ENCODE measurements around the gene RGS3.

RGS3 gene

GRCh38 chr9:113587471-113588031, 124.0 kb downstream of the RGS3 start:
- DNase-seq (no peak), ATAC-seq (no peak)

GRCh38 chr9:113588242-113588810, 124.8 kb downstream of the RGS3 start:
- DNase-seq, result no peak
- ATAC-seq, result no peak

DNA sequence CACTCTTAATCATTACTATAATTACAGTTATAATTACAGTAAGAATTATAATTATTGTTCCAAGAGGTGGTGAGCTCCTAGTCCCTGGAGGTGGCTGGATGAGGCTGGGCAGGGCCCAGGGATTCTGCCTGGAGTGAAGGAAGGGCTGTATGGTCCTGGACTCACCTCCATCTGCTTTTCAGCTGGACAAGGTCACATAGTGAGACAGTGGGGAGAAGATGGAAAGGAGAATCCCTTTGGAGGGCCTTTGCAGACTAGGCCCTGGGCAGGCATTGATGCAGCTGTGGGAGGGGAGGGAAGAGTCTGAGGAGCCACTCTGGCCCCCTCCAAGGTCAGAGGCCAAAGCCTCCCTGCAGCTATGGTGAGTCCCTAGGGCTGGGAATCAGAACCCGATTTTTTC, 125.4 kb downstream of the RGS3 start:
- ATAC-seq (no peak), DNase-seq (no peak)

DNA sequence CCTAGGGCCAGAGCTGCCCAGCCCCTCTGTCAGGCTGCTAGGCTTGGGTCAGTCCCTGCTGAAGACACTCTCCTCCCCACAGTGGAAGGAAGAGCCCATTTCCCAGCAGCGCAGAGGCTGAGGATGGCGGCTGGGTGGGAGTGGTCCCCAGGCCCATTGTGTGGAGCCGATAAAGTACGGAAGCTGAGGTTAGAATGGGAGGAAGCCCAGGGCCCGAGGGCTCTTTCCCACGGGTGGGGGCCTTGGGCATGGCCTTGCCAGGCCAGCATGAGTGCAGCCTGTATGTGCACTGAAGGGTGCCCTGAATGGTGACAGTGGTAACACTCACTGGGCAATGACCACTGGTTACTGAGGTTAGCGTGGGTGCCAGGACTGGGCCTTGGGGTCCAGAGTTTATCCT, 125.9 kb downstream of the RGS3 start:
- no peak for DNase-seq
- no peak for ATAC-seq

DNA sequence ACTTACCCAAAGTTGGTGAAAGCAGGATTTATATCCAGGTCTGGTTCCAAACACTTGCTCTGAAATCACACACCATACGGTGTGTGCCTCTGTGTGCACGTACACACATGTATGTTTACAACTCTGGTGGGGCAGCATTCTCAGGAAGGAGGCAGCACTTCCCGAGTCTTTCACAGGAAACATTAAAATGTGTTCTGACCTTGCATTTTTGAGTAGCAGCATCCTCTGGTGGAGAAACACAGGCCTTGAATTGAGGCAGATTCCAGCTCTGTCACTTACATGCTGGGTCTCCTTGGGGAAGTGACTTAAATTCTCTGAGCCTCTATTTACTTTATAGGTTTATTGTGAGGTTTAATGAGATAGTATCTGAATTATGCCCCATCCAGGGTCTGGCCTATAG, 126.4 kb downstream of the RGS3 start:
- ATAC-seq, result no peak
- no peak for DNase-seq

GRCh38 chr9:113590389-113590788, 126.9 kb downstream of the RGS3 start:
- no peak for DNase-seq
- no peak for ATAC-seq

DNA sequence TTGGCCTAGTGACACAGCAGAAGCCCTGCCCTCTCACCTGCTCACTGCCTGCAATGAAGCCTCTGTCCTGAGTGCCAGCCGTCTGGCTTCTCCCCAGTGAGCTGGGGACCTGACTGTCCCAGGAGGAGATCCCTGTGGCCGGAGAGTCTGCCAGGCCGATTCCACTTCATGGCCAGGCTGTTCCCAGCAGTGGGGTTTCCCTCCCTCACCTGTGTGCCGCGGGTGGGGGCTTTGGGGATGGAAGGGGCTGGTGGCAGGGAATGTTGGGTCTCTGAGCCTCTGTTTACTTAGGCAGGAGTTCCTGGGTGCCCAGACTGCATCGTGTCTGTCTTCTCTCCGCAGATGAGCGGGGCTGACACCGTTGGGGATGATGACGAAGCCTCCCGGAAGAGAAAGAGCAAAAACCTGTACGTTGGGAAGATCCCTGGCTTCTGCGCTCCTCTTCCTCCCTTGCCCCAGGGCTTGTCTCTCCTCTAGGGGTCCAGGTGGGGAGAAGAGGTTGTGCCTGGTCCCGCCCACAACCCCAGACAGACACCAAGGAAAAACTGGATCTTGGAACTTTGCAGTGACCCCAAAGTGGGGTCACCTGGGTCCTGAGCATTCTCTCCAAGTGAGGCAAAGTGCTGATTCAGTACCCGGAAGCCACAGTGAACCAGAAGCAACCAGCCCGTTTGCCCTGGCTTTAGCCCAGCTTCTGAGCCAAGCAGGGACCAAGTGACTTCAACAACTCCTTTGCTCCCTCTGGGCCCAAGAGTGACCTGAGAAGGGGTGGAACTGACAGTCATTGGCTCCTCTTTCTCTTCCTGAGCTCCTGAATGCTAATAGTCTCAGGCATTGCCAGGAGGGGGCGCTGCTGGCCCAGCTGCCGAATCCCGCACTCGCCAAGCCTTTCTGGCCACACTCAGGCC, 127.7 kb downstream of the RGS3 start:
- ATAC-seq (peak; percentile 62), DNase-seq (peak; percentile 83)

DNA sequence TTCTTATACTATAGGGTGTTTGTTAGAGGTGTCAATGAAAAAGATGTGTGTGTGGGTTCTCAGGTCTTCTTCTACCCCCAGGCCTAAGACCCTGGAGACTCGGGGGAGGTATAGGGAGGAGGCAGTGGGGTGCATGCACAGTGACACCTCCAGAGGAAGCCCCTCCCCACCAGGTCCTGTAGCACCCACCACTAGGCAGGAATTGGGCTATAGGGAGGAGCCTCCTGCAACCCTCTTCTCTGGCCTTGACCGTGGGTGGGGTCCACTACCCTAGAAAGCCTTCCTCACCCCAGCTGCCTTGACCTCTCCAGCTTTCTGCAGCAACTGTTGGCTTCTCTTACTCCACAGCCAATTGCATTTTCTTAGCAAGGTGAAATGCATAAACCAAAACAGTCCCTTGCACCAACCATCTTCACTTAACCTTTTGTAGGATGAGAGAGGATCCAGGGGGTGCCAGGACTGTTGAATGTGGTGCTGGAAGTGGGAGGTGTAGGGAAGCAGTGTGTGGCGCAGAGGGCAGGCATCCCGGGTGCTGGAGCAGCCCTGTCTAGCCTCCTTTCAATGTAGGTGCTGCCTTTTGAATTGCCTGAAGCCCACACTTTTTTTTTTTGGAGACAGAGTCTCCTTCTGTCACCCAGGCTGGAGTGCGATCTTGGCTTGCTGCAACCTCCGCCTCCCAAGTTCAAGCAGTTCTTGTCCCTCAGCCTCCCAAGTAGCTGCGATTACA, 128.5 kb downstream of the RGS3 start:
- no peak for ATAC-seq
- no peak for DNase-seq

GRCh38 chr9:113592876-113593575, 129.5 kb downstream of the RGS3 start:
- no peak for ATAC-seq

GRCh38 chr9:113593682-113594281, 130.3 kb downstream of the RGS3 start:
- no peak for ATAC-seq
- no peak for DNase-seq

More at GRCh38 chr9:113592876-113593575, 129.5 kb downstream of the RGS3 start:
- no peak for DNase-seq

- ATAC-seq (no peak), DNase-seq (no peak)
Observed at GRCh38 chr9:113594484-113595299, 131.2 kb downstream of the RGS3 start.

DNA sequence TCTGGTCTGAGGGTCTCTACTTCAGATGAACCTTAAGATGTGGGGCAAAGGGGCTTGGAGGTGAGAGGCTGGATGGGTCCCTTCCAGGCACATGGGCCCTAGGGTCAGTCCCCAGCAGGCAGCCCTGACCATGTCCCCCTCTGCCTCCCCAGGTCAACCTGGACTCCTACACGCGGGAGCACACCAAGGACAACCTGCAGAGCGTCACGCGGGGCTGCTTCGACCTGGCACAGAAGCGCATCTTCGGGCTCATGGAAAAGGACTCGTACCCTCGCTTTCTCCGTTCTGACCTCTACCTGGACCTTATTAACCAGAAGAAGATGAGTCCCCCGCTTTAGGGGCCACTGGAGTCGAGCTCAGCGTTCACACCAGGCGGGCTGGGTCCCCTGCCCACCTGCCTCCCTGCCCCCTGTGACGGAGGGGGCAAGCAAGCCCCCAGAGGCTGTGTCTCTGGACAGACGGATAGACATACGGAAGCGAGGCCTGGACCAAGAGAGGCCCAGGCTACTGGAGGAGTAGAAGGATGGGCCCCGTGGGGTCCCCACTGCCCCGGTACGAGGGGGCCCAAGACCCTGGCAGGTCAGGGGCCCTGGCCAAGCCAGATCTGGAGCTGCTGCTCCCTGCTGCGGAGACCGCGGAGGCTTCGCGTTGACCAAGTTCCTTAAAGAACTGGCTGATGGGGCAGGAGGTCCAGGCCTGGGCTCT, 133.2 kb downstream of the RGS3 start:
- no peak for ATAC-seq

DNA sequence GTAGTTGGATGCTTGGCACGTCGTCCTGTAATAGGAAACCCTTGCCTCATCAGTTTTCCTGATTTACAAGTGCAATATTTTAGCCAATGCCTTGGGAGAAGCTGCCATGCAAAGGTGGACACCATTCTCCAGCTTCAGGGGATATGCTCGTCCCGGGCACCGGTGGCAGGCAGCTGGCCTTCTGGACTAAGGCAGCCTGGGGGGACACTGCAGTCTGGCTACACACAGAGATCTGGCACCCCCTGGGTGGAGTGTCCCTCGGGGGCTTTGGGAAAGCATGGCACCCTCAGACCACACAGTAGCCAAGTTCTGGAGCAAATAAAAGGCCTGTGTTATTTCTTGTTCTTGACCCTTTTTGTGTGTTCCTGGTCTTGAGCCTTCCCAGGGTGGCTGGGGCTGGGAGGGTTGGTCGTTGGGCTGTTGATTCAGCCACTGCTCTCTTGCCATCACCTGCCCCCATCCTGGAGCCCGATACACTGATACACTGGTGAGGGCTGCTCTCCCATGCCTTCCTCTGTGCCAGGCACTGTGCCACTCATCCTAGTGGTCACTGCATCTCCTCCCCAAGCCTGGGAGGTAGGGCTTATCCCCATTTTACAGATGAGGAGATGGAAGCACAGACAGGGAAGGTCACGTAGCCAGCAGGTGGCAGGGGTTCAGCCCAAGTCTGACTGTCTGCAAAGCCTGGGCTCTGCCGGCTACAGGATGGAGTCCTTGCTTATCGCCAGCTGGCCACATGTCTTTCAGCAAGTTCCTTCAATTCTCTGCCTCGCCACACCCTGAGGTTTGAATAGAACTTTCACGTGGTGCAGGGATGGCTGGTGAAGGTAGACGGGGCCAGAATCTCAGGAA, 134.1 kb downstream of the RGS3 start:
- ATAC-seq (no peak), DNase-seq (no peak)

More for the DNA sequence above, 133.2 kb downstream of the RGS3 start:
- no peak for DNase-seq

DNA sequence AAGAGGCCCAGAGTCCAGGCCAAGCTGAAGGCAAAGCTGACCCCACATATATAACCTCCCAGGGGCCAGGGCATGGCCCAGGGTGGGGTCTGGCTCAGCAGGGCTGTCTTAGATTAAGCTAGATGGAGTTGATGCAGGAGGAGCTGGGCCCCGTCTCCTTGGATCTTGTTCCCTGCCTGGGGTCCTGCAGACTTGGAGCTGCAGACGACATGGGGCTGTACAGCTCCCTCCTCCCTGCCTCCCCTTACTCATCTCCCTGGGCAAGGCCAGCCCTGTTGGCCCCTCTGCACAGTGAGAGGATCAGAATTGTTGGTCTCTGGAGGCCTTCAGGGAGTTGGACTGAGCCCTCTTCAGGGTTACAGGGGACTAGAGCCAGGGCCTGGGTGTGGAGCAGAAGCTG, 134.9 kb downstream of the RGS3 start:
- DNase-seq, result no peak
- ATAC-seq, result no peak

DNA sequence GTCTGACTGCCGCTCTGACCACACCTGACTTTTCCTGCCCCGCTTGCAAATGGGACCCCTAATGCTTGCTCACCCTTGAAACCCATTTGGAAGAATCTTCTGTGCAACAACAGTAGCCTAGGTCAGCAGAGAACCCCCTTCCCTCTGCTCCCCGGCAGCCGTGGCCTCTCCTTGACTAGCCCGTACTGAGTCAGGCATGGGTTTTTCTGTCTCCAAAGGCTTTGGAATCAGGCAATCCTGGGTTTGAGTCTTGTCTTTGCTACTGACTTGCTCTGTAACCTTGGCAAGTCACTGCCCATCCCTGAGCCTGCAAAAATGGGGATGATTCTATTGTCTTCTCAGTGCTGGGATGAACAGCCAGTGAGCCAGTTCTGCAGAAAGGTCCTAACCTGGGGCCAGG, 135.4 kb downstream of the RGS3 start:
- DNase-seq, result no peak
- no peak for ATAC-seq

DNA sequence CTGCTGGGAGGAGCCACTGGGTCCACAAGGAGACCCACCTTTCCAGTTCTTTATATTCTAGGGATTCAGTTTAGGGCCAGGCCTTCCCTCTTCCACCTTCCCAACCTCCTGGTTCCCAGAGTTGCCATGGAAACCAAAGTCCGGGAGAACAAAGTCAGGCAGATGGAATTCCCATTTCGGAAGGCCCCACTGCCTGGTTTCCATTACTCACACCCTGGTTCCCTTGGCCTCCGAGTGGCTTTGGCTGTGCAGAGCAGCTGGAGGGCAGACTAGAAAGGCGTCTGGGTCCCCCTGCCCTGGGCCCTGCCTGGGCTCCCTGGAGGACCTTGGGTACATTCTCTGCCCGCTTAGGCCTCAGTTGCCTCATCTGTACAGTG, 136.1 kb downstream of the RGS3 start:
- no peak for ATAC-seq
- no peak for DNase-seq

- DNase-seq (no peak), ATAC-seq (no peak)
Observed at GRCh38 chr9:113600023-113600823, 136.7 kb downstream of the RGS3 start.

GRCh38 chr9:113600871-113601614, 137.5 kb downstream of the RGS3 start:
- no peak for DNase-seq
- no peak for ATAC-seq

All from stimulated activated naive CD8-positive, alpha-beta T cell treated with anti-CD3 and anti-CD28 coated beads, Interleukin-15, Interleukin-2, amounts not matched to agents 100 U/mL and 50 U/mL, for 24 hours (primary cell).